IPS-18c (cell line): ENCODE measurements around the gene ADAMTS17.

Experiments
- H3K4me3 ChIP-seq: 2 replicates; pipeline ENCODE4 v1.7.0; 2013; ENCODE audit warnings: low read depth, mild to moderate bottlenecking, low read length, moderate library complexity; ENCODE audit not compliant: insufficient read depth
- H3K9me3 ChIP-seq: one replicate; pipeline ENCODE4 v1.6.1; 2013; ENCODE audit warnings: mild to moderate bottlenecking, low read length, moderate library complexity; ENCODE audit not compliant: control insufficient read depth, insufficient read depth

The ADAMTS17 gene

GRCh38 chr15:100056411-100057072 is 285.2 kb downstream of the ADAMTS17 start:
- H3K4me3 ChIP-seq, result no peak overlapping the region
- H3K9me3 ChIP-seq, result no peaks in the 10 kb centered on the region

GRCh38 chr15:100055821-100056220 is 286.0 kb downstream of the ADAMTS17 start:
- H3K4me3 ChIP-seq, result no peak overlapping the region

GRCh38 chr15:100054539-100054938 is 287.2 kb downstream of the ADAMTS17 start:
- H3K4me3 ChIP-seq, result no peak overlapping the region
- H3K9me3 ChIP-seq, result no peaks in the 10 kb centered on the region

More at GRCh38 chr15:100055821-100056220, 286.0 kb downstream of the ADAMTS17 start:
- H3K9me3 ChIP-seq, result no peaks in the 10 kb centered on the region

GRCh38 chr15:100053474-100054121 is 288.2 kb downstream of the ADAMTS17 start:
- no peaks in the 10 kb centered on the region for H3K9me3 ChIP-seq
- no peak overlapping the region for H3K4me3 ChIP-seq

GRCh38 chr15:100052716-100053473 is 288.9 kb downstream of the ADAMTS17 start:
- H3K4me3 ChIP-seq, result no peak overlapping the region
- H3K9me3 ChIP-seq, result no peaks in the 10 kb centered on the region

GRCh38 chr15:100050877-100051786 is 290.6 kb downstream of the ADAMTS17 start:
- Histone ChIP-seq H3K9me3 (no peaks in the 10 kb centered on the region), H3K4me3 (no peak overlapping the region)

GRCh38 chr15:100049936-100050876 is 291.6 kb downstream of the ADAMTS17 start:
- H3K9me3 ChIP-seq, result no peaks in the 10 kb centered on the region
- H3K4me3 ChIP-seq, result no peak overlapping the region

- no peaks in the 10 kb centered on the region for H3K9me3 ChIP-seq
- no peak overlapping the region for H3K4me3 ChIP-seq
These were observed 292.3 kb downstream of the ADAMTS17 start for GRCh38 chr15:100049483-100049882.

- Histone ChIP-seq H3K4me3 (no peak overlapping the region), H3K9me3 (no peaks in the 10 kb centered on the region)
These were observed 293.0 kb downstream of the ADAMTS17 start for GRCh38 chr15:100048736-100049135.

GRCh38 chr15:100043692-100044091 is 298.1 kb downstream of the ADAMTS17 start:
- Histone ChIP-seq H3K4me3 (no peak overlapping the region), H3K9me3 (no peaks in the 10 kb centered on the region)

- H3K9me3 ChIP-seq, result no peaks in the 10 kb centered on the region
- no peak overlapping the region for H3K4me3 ChIP-seq
These were observed 298.6 kb downstream of the ADAMTS17 start for GRCh38 chr15:100043068-100043641.

GRCh38 chr15:100042558-100042957 is 299.2 kb downstream of the ADAMTS17 start:
- Histone ChIP-seq H3K9me3 (no peaks in the 10 kb centered on the region), H3K4me3 (no peak overlapping the region)

- Histone ChIP-seq H3K4me3 (no peak overlapping the region), H3K9me3 (no peaks in the 10 kb centered on the region)
These were observed 300.5 kb downstream of the ADAMTS17 start for GRCh38 chr15:100041127-100041828.

GRCh38 chr15:100039994-100040393 is 301.8 kb downstream of the ADAMTS17 start:
- no peak overlapping the region for H3K4me3 ChIP-seq
- no peaks in the 10 kb centered on the region for H3K9me3 ChIP-seq

- Histone ChIP-seq H3K9me3 (no peaks in the 10 kb centered on the region), H3K4me3 (no peak overlapping the region)
These were observed 303.0 kb downstream of the ADAMTS17 start for GRCh38 chr15:100038736-100039135.
